HepG2 (cell line): ENCODE results near the gene HSDL1.

Experiments used
- KDM2A ChIP-seq: sonication (generic); formaldehyde crosslinking; IDR thresholded peaks from 2 replicates; pipeline ENCODE4 v1.4.0; 2020; ENCODE audit warnings: low read depth, missing genetic modification reagents, borderline replicate concordance
- KMT2B ChIP-seq: IDR thresholded peaks from 2 replicates; pipeline ENCODE4 v1.6.1; 2016; ENCODE audit warnings: missing genetic modification reagents, missing compliant biosample characterization
- PHF20 ChIP-seq: sonication (generic); formaldehyde crosslinking; IDR thresholded peaks from 2 replicates; pipeline ENCODE4 v1.5.0; 2020; ENCODE audit warnings: mild to moderate bottlenecking, missing genetic modification reagents
- TRIM24 ChIP-seq: sonication (generic); formaldehyde crosslinking; IDR thresholded peaks from 2 replicates; pipeline ENCODE4 v1.8.0; 2022; ENCODE audit warnings: mild to moderate bottlenecking, missing genetic modification reagents
- ZNF17 ChIP-seq: sonication (generic); formaldehyde crosslinking; IDR thresholded peaks from 2 replicates; pipeline ENCODE4 v1.5.0; 2020; ENCODE audit warnings: mild to moderate bottlenecking, missing genetic modification reagents
- ZSCAN12 ChIP-seq: sonication (generic); formaldehyde crosslinking; IDR thresholded peaks from 2 replicates; pipeline ENCODE4 v1.9.0; 2021; ENCODE audit warnings: mild to moderate bottlenecking, missing genetic modification reagents
- TF ChIP-seq, protein P1 (sequence below): sonication (generic); formaldehyde crosslinking; conservative IDR thresholded peaks from 2 replicates; pipeline ENCODE4 v1.4.0; 2020; ENCODE audit warnings: missing genetic modification reagents

GRCh38 chr16:84182104-84182503, 37.1 kb upstream of the HSDL1 start:
- TF ChIP-seq ZSCAN12 (CRISPR knock-in tag) (no peak), TRIM24 (no peak), KMT2B (no peak), PHF20 (CRISPR knock-in tag) (no peak), KDM2A (CRISPR knock-in tag) (no peak), ZNF17 (CRISPR knock-in tag) (no peak)
- TF ChIP-seq, protein P1, sequence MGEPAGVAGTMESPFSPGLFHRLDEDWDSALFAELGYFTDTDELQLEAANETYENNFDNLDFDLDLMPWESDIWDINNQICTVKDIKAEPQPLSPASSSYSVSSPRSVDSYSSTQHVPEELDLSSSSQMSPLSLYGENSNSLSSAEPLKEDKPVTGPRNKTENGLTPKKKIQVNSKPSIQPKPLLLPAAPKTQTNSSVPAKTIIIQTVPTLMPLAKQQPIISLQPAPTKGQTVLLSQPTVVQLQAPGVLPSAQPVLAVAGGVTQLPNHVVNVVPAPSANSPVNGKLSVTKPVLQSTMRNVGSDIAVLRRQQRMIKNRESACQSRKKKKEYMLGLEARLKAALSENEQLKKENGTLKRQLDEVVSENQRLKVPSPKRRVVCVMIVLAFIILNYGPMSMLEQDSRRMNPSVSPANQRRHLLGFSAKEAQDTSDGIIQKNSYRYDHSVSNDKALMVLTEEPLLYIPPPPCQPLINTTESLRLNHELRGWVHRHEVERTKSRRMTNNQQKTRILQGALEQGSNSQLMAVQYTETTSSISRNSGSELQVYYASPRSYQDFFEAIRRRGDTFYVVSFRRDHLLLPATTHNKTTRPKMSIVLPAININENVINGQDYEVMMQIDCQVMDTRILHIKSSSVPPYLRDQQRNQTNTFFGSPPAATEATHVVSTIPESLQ (CRISPR knock-in tag) = no peak
